Liver (tissue), 9 donors: ENCODE data around the gene DGKE. TPM values are rescaled to one million over a fixed set of nuclear protein-coding genes. Genes with fewer than 3 reads are reported as not detected.

Source experiments
- DNase-seq: peaks from one replicate; pipeline ENCODE4 v3.0.0-alpha.2; 2017; ENCODE audit warnings: low spot score
- H3K27ac ChIP-seq, 2 donors: one replicate each; pipeline ENCODE4 v1.7.0; 2013; ENCODE audit warnings: inconsistent platforms in 2 of 2, low read length in 2 of 2, control low read depth in 1 of 2, low read depth in 1 of 2, mild to moderate bottlenecking in 1 of 2
- H3K27me3 ChIP-seq, 4 donors: one replicate each; pipeline versions ENCODE4 v1.6.1 to v1.7.0; 2013; ENCODE audit warnings: low read length in 3 of 4, inconsistent platforms in 1 of 4, mild to moderate bottlenecking in 1 of 4, moderate library complexity in 1 of 4; ENCODE audit not compliant: control insufficient read depth in 4 of 4, insufficient read depth in 4 of 4
- H3K36me3 ChIP-seq, 4 donors: one replicate each; pipeline versions ENCODE4 v1.6.1 to v1.7.0; 2013; ENCODE audit warnings: low read length in 3 of 4, mild to moderate bottlenecking in 3 of 4, low read depth in 1 of 4, moderate library complexity in 1 of 4; ENCODE audit not compliant: control insufficient read depth in 4 of 4, insufficient read depth in 3 of 4
- H3K4me1 ChIP-seq, 4 donors: one replicate each; pipeline versions ENCODE4 v1.6.1 to v1.7.0; 2013; ENCODE audit warnings: low read length in 3 of 4, mild to moderate bottlenecking in 3 of 4, moderate library complexity in 1 of 4; ENCODE audit not compliant: control insufficient read depth in 4 of 4, insufficient read depth in 4 of 4
- H3K4me3 ChIP-seq, 3 donors: one replicate each; pipeline versions ENCODE4 v1.6.1 to v1.7.0; 2013; ENCODE audit warnings: low read length in 3 of 3, control low read depth in 1 of 3, low read depth in 1 of 3, mild to moderate bottlenecking in 1 of 3
- H3K9ac ChIP-seq, 2 donors: one replicate each; pipeline ENCODE4 v1.7.0; 2013; ENCODE audit warnings: low read length in 2 of 2, mild to moderate bottlenecking in 2 of 2, moderate library complexity in 2 of 2, control low read depth in 1 of 2, low read depth in 1 of 2
- H3K9me3 ChIP-seq, 4 donors: one replicate each; pipeline versions ENCODE4 v1.6.1 to v1.7.0; 2013; ENCODE audit warnings: low read length in 3 of 4; ENCODE audit not compliant: control insufficient read depth in 4 of 4
- FOXA1 ChIP-seq: IDR thresholded peaks from 2 replicates; pipeline ENCODE4 v1.6.1; 2016; ENCODE audit warnings: antibody characterized with exemption
- FOXA2 ChIP-seq: IDR thresholded peaks from 2 replicates; pipeline ENCODE4 v1.6.1; 2016; ENCODE audit warnings: antibody characterized with exemption
- GABPA ChIP-seq, 2 donors: IDR thresholded peaks in 1 of 2; conservative IDR thresholded peaks in 1 of 2; 2 replicates each; pipeline ENCODE4 v1.6.1; 2016; ENCODE audit warnings: antibody characterized with exemption in 2 of 2, mild to moderate bottlenecking in 1 of 2, moderate library complexity in 1 of 2
- HNF4A ChIP-seq, 2 donors: conservative IDR thresholded peaks; 2 replicates each; pipeline ENCODE4 v1.6.1; 2016; ENCODE audit warnings: antibody characterized with exemption in 2 of 2, mild to moderate bottlenecking in 2 of 2
- HNF4G ChIP-seq: IDR thresholded peaks from 2 replicates; pipeline ENCODE4 v1.6.1; 2016; ENCODE audit warnings: antibody characterized with exemption
- NR2F2 ChIP-seq: IDR thresholded peaks from 2 replicates; pipeline ENCODE4 v1.6.1; 2016; ENCODE audit warnings: antibody characterized with exemption
- RAD21 ChIP-seq, 2 donors: IDR thresholded peaks; 2 replicates each; pipeline ENCODE4 v1.6.1; 2016; ENCODE audit warnings: antibody characterized with exemption in 2 of 2, mild to moderate bottlenecking in 2 of 2
- RXRA ChIP-seq, 2 donors: IDR thresholded peaks; 2 replicates each; pipeline ENCODE4 v1.6.1; 2017 to 2018; ENCODE audit warnings: antibody characterized with exemption in 2 of 2, mild to moderate bottlenecking in 1 of 2
- SP1 ChIP-seq: IDR thresholded peaks from 2 replicates; pipeline ENCODE4 v1.6.1; 2018; ENCODE audit warnings: antibody characterized with exemption, mild to moderate bottlenecking
- TAF1 ChIP-seq: conservative IDR thresholded peaks from 2 replicates; pipeline ENCODE4 v1.6.1; 2016; ENCODE audit warnings: antibody characterized with exemption, mild to moderate bottlenecking
- YY1 ChIP-seq: IDR thresholded peaks from 2 replicates; pipeline ENCODE4 v1.6.1; 2016; ENCODE audit warnings: antibody characterized with exemption, mild to moderate bottlenecking
- WGBS: extraction: QIAGEN DNeasy Blood & Tissue Kit; methylation state at CpG from one replicate; pipeline ENCODE4 v1.1.7; 2013; 5-methylcytosine and 5-hydroxymethylcytosine counted together
- polyA plus RNA-seq, 2 donors: library from polyadenylated mRNA; stranded (reverse) in 1 of 2; unstranded in 1 of 2; fragments of 200-250 nt in 1 of 2; fragments of >200 nt in 1 of 2; fragmentation: Nextera tagmentation in 1 of 2; extraction: Ambion mirVana in 1 of 2; gene quantifications; one replicate each; pipeline versions ENCODE4 v1.2.1 to v1.2.3, GENCODE V29; 2013 to 2015
- total RNA-seq, 2 donors: library from RNA; depleted of rRNA; stranded (reverse); fragments of >200 nt; gene quantifications; one replicate each; pipeline ENCODE4 v1.2.3, GENCODE V29; 2014
- TF ChIP-seq, protein P1 (sequence below): IDR thresholded peaks from 2 replicates; pipeline ENCODE4 v1.6.1; 2016; ENCODE audit warnings: antibody characterized with exemption
- TF ChIP-seq, protein P2 (sequence below): IDR thresholded peaks from 2 replicates; pipeline ENCODE4 v1.6.1; 2016; ENCODE audit warnings: antibody characterized with exemption
- TF ChIP-seq, protein P3 (sequence below): IDR thresholded peaks from 2 replicates; pipeline ENCODE4 v1.6.1; 2016; ENCODE audit warnings: antibody characterized with exemption, mild to moderate bottlenecking
- donor health status: healthy.
- donor health status: healthy.
- donor health status: healthy.
- donor health status: healthy.
- donor health status: healthy.

The DGKE gene
- total and polyA plus RNA-seq, 4 donors, result 1.0 to 5.9 (median 2.8) TPM

DNA sequence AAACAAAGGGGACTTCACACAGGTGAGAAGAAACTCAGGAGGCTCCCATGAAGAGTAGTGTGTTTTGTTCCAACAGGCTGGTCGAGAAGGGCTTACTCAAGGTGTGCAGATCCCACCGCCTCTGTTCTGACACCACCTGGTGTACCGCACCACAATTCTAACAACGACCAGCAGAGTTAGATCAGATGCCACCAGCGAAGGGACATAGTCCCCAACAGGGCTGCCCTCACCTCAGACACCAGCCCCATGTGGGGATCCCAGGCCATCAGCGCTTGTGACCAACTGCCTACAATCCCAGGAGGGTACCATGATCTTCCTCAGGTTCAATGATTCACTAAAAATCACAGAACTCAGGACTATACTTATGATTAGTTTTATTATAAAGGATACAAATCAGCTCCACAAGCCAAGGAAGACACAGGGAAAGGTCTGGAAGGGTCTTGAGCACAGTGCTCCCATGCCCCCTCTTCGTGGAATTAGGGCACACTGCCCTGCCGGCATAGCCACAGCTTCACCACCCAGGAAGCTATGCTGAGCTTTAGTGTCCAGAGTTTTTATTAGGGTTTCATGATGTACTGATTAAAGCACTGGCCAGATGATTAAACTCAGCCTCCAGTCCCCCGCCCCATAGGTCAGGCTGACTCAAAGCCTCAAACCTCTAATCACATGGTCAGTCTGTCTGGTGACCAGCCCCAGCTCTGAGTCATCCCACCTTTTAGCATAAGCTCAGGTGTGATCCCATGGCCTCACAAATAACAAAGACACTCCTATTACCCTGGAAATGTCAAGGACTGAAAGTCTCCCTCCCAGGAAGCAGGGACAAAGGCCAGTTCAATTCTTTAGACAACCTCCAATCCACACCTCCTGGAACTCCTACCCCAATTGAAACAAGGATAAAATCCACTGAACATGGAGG is 53.9 kb downstream of the DGKE start (continued):
- TF ChIP-seq, protein P1, sequence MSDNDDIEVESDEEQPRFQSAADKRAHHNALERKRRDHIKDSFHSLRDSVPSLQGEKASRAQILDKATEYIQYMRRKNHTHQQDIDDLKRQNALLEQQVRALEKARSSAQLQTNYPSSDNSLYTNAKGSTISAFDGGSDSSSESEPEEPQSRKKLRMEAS, result no peak
- no peak for TF ChIP-seq HNF4G

DNA sequence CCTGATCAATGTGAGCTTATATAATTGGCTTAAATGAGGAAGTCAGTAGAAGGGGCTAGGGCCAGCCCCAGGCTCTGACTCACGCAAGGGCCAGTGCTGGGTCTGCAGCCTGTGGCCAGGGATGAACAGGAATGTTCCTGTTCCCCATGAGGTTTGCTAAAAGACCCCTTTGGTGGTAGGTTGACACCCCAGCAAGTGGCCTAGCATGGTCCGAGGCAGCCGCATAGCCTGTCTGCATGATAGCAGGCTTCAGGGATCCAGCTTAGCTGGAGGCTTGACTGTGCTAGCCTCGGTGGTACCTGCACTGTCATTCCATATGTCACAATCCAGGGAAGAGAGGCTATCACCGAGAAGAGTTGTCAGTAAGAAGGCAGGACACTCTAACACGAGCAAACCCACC is 56.4 kb downstream of the DGKE start:
- no peak for DNase-seq
- TF ChIP-seq NR2F2 (no peak), HNF4A (conservative IDR thresholded peaks at IDR 0.05) (no peak), SP1 (no peak), RAD21 (IDR thresholded peaks at IDR 0.05) (no peak), HNF4G (no peak), GABPA (IDR thresholded peaks at IDR 0.05 in 1 of 2, conservative IDR thresholded peaks at IDR 0.05 in 1 of 2) (no peak), RXRA (IDR thresholded peaks at IDR 0.05) (no peak), FOXA2 (no peak)
- TF ChIP-seq, protein P1, result no peak
- TF ChIP-seq, protein P2, sequence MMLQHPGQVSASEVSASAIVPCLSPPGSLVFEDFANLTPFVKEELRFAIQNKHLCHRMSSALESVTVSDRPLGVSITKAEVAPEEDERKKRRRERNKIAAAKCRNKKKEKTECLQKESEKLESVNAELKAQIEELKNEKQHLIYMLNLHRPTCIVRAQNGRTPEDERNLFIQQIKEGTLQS, result no peak
- H3K9me3 ChIP-seq, result peaks cover 0 to 3% (median 0%) of the 10 kb centered on the region in 4 donors
- 97% methylated on average over 6 of the region's 6 CpGs for WGBS
- no peaks in the 10 kb centered on the region for H3K27me3 ChIP-seq
- H3K27ac ChIP-seq, result no peak overlapping the region
- no peak overlapping the region for H3K4me3 ChIP-seq
- peaks cover 27 to 75% (median 59%) of the 10 kb centered on the region in 4 donors for H3K36me3 ChIP-seq
- no peak overlapping the region for H3K9ac ChIP-seq
- peaks cover 0 to 11% (median 0%) of the 10 kb centered on the region in 4 donors for H3K4me1 ChIP-seq

DNA sequence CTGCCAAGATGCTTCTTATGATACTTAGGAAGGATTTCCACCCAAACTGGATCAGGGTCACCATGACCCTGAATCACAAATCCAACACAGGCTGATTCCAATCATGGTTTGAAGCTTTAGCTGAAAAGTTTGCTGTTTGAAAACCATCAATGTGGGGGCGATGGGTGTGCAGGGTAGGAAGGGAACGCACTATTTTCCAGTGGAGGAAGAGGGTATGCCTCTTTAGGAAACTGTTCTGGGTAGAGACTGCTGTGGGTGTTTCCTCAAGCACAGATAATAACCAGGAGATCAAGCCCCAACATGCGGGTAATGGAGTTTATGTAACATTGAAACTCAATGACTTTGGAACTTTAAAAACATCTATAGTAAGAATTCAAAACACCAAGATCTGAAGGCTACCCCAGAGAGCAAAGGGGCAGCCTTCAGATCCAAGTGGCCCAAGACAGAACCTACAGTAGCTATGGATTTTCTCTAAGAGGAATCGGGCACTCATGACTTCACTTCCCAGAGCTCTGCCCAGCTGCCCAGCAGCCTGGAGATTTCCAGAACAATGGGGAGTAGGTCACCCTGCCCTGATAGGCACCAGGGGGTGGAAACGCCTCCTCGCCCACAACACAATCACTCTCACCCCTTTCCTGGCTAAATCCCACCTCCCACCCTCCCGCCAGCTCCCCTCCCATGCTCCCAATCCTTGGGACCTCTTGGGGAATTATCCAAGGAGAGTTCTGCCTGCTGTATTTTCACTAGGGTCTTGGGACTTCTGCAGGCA is 57.1 kb downstream of the DGKE start:
- no peaks in the 10 kb centered on the region for H3K27me3 ChIP-seq
- H3K27ac ChIP-seq, result no peak overlapping the region
- no peak for DNase-seq
- H3K4me1 ChIP-seq, result peaks cover 0 to 14% (median 0%) of the 10 kb centered on the region in 4 donors
- peaks cover 30 to 80% (median 65%) of the 10 kb centered on the region in 4 donors for H3K36me3 ChIP-seq
- 94% methylated on average over 7 of the region's 7 CpGs for WGBS
- peaks cover 0 to 3% (median 0%) of the 10 kb centered on the region in 4 donors for H3K9me3 ChIP-seq
- no peak overlapping the region for H3K9ac ChIP-seq
- TF ChIP-seq, protein P2, result no peak
- TF ChIP-seq, protein P3, sequence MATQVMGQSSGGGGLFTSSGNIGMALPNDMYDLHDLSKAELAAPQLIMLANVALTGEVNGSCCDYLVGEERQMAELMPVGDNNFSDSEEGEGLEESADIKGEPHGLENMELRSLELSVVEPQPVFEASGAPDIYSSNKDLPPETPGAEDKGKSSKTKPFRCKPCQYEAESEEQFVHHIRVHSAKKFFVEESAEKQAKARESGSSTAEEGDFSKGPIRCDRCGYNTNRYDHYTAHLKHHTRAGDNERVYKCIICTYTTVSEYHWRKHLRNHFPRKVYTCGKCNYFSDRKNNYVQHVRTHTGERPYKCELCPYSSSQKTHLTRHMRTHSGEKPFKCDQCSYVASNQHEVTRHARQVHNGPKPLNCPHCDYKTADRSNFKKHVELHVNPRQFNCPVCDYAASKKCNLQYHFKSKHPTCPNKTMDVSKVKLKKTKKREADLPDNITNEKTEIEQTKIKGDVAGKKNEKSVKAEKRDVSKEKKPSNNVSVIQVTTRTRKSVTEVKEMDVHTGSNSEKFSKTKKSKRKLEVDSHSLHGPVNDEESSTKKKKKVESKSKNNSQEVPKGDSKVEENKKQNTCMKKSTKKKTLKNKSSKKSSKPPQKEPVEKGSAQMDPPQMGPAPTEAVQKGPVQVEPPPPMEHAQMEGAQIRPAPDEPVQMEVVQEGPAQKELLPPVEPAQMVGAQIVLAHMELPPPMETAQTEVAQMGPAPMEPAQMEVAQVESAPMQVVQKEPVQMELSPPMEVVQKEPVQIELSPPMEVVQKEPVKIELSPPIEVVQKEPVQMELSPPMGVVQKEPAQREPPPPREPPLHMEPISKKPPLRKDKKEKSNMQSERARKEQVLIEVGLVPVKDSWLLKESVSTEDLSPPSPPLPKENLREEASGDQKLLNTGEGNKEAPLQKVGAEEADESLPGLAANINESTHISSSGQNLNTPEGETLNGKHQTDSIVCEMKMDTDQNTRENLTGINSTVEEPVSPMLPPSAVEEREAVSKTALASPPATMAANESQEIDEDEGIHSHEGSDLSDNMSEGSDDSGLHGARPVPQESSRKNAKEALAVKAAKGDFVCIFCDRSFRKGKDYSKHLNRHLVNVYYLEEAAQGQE, result no peak
- TF ChIP-seq HNF4A (conservative IDR thresholded peaks at IDR 0.05) (no peak), FOXA1 (no peak), TAF1 (no peak), SP1 (no peak), YY1 (no peak), RAD21 (IDR thresholded peaks at IDR 0.05) (no peak), GABPA (IDR thresholded peaks at IDR 0.05 in 1 of 2, conservative IDR thresholded peaks at IDR 0.05 in 1 of 2) (no peak)
- no peak overlapping the region for H3K4me3 ChIP-seq
